Astrocyte (in vitro differentiated cells and primary cell): Measurements from ENCODE around the gene UPB1. TPM values are rescaled to one million over a fixed set of nuclear protein-coding genes. Genes with fewer than 3 reads are reported as not detected.
"Not testable (repeated sequence)": the region's sequence is repeated elsewhere in the genome, so short reads cannot be mapped to it uniquely, and the experiment has no call there.

Source experiments
- DNase-seq: peaks from one replicate; pipeline ENCODE4 v3.0.0-alpha.2; 2010; ENCODE audit warnings: low read depth
- FAIRE-seq: peaks from 2 replicates; lab custom pipeline; 2011; peaks lifted over from hg19 to GRCh38; lab: Jason Lieb, UNC
- H2AFZ ChIP-seq: 2 replicates; pipeline ENCODE4 v1.6.0; 2012; ENCODE audit warnings: low read depth, low read length, inconsistent platforms
- H3K27ac ChIP-seq: 2 replicates; pipeline ENCODE4 v1.5.1; 2011; ENCODE audit warnings: low read depth, low read length, inconsistent platforms
- H3K27me3 ChIP-seq: 2 replicates; pipeline ENCODE4 v1.6.0; 2011; ENCODE audit warnings: low read length, inconsistent platforms; ENCODE audit not compliant: insufficient read depth
- H3K36me3 ChIP-seq: 2 replicates; pipeline ENCODE4 v1.5.1; 2011; ENCODE audit warnings: low read length, inconsistent platforms; ENCODE audit not compliant: insufficient read depth
- H3K4me1 ChIP-seq: 2 replicates; pipeline ENCODE4 v1.5.1; 2011; ENCODE audit warnings: low read length, inconsistent platforms; ENCODE audit not compliant: insufficient read depth
- H3K4me2 ChIP-seq: 2 replicates; pipeline ENCODE4 v1.6.0; 2012; ENCODE audit warnings: low read length, inconsistent platforms
- H3K4me3 ChIP-seq: 2 replicates; pipeline ENCODE4 v1.5.1; 2011; ENCODE audit warnings: low read depth, mild to moderate bottlenecking, low read length, inconsistent platforms; ENCODE audit not compliant: insufficient read depth
- H3K79me2 ChIP-seq: 2 replicates; pipeline ENCODE4 v1.6.0; 2012; ENCODE audit warnings: mild to moderate bottlenecking, low read length, inconsistent platforms; ENCODE audit not compliant: insufficient read depth
- H3K9ac ChIP-seq: 2 replicates; pipeline ENCODE4 v1.6.0; 2012; ENCODE audit warnings: mild to moderate bottlenecking, low read length, inconsistent platforms
- H3K9me3 ChIP-seq: 2 replicates; pipeline ENCODE4 v1.5.1; 2012; ENCODE audit warnings: low read depth, mild to moderate bottlenecking, low read length, inconsistent platforms; ENCODE audit not compliant: insufficient read depth
- H4K20me1 ChIP-seq: 2 replicates; pipeline ENCODE4 v1.6.0; 2012; ENCODE audit warnings: low read length, inconsistent platforms; ENCODE audit not compliant: insufficient read depth
- H3K27ac Mint-ChIP-seq: one replicate; pipeline ENCODE4 v1.8.0; 2021; ENCODE audit warnings: mild to moderate bottlenecking, mixed read lengths; ENCODE audit not compliant: unreplicated experiment
- H3K27me3 Mint-ChIP-seq: one replicate; pipeline ENCODE4 v1.8.0; 2021; ENCODE audit warnings: low read depth, mixed read lengths; ENCODE audit not compliant: unreplicated experiment
- H3K36me3 Mint-ChIP-seq: one replicate; pipeline ENCODE4 v1.8.0; 2021; ENCODE audit warnings: low read depth, mixed read lengths; ENCODE audit not compliant: unreplicated experiment
- H3K4me1 Mint-ChIP-seq: one replicate; pipeline ENCODE4 v1.8.0; 2021; ENCODE audit warnings: low read depth, mixed read lengths; ENCODE audit not compliant: unreplicated experiment
- H3K4me3 Mint-ChIP-seq: one replicate; pipeline ENCODE4 v1.8.0; 2021; ENCODE audit warnings: mild to moderate bottlenecking, moderate library complexity, mixed read lengths; ENCODE audit not compliant: unreplicated experiment
- H3K9me3 Mint-ChIP-seq: one replicate; pipeline ENCODE4 v1.8.0; 2021; ENCODE audit warnings: mild to moderate bottlenecking, mixed read lengths; ENCODE audit not compliant: unreplicated experiment
- EZH2 ChIP-seq: IDR thresholded peaks from 2 replicates; pipeline ENCODE4 v1.6.1; 2012; ENCODE audit warnings: mild to moderate bottlenecking, low read length, inconsistent platforms; ENCODE audit not compliant: insufficient read depth
- total RNA-seq: library from RNA; stranded (reverse); gene quantifications from 2 replicates; pipeline ENCODE4 v1.2.1, GENCODE V29; 2021
- TF ChIP-seq, protein P1 (sequence below): IDR thresholded peaks from 2 replicates; pipeline ENCODE4 v1.5.1; 2011; ENCODE audit warnings: low read depth, mild to moderate bottlenecking, inconsistent platforms, low read length, moderate library complexity; ENCODE audit not compliant: insufficient read depth

The UPB1 gene
- total RNA-seq, 1 donor from 2014 or later = 0.30 TPM

DNA sequence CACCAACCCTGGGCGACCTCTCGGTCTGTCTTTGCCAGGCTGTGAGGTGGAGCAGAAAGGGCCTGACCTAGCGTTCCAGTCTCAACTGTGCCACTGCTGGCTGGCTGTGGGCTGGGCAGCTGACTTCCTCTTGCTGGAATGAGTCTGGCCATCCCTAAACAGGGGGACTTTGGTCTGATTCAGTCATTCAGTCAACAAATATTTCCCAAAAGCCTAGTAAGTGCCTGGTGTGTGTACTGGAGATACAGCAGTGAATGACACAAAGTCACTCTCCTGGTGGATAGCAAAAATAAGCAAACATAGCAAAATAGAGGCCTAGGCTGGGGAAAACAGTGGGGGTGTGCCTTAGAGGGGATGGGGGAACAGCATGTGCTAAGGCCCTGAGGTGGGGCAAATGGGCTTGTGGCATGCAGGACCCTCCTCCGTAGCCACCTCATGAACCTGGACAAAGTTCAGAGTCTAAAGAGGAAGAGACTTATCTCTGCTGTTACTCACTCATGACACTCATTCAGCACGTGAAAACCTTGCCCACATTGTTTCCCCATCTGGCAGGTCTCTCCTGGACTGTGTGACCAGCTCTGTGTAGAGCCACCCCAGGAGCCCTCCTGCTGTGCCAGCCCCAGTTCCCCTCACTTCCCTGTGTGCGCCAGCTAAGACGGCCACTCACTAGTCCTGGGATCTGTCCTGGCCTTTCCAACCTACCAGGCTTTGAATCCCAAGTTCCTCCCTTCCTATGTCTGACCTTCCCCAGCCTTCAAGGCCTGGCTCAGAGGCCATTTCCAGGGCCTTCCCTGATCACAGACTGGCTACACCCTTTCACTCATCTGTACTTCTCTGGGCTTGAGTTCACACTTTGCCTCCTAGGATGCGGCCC lies 55.1 kb downstream of the UPB1 start:
- Histone ChIP-seq H3K4me2 (no peak overlapping the region), H3K27ac (no peak overlapping the region), H3K4me3 (no peak overlapping the region), H3K36me3 (peaks cover 8% of the 10 kb centered on the region), H3K4me1 (peaks cover 11% of the 10 kb centered on the region), H3K27me3 (no peaks in the 10 kb centered on the region), H3K9me3 (no peaks in the 10 kb centered on the region), H3K79me2 (peaks cover 61% of the 10 kb centered on the region), H2AFZ (no peak overlapping the region), H3K9ac (no peak overlapping the region), H4K20me1 (peaks cover 66% of the 10 kb centered on the region)
- H3K36me3 Mint-ChIP-seq = peaks cover 14% of the 10 kb centered on the region
- H3K4me1 Mint-ChIP-seq = peaks cover 18% of the 10 kb centered on the region
- no peaks in the 10 kb centered on the region for H3K9me3 Mint-ChIP-seq
- DNase-seq (no peak), FAIRE-seq (no peak)
- no peaks in the 10 kb centered on the region for H3K27me3 Mint-ChIP-seq
- no peak overlapping the region for H3K4me3 Mint-ChIP-seq
- TF ChIP-seq EZH2 = no peak
- TF ChIP-seq, protein P1, sequence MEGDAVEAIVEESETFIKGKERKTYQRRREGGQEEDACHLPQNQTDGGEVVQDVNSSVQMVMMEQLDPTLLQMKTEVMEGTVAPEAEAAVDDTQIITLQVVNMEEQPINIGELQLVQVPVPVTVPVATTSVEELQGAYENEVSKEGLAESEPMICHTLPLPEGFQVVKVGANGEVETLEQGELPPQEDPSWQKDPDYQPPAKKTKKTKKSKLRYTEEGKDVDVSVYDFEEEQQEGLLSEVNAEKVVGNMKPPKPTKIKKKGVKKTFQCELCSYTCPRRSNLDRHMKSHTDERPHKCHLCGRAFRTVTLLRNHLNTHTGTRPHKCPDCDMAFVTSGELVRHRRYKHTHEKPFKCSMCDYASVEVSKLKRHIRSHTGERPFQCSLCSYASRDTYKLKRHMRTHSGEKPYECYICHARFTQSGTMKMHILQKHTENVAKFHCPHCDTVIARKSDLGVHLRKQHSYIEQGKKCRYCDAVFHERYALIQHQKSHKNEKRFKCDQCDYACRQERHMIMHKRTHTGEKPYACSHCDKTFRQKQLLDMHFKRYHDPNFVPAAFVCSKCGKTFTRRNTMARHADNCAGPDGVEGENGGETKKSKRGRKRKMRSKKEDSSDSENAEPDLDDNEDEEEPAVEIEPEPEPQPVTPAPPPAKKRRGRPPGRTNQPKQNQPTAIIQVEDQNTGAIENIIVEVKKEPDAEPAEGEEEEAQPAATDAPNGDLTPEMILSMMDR = no peak
- peak overlapping the region; percentile 9 for H3K27ac Mint-ChIP-seq

DNA sequence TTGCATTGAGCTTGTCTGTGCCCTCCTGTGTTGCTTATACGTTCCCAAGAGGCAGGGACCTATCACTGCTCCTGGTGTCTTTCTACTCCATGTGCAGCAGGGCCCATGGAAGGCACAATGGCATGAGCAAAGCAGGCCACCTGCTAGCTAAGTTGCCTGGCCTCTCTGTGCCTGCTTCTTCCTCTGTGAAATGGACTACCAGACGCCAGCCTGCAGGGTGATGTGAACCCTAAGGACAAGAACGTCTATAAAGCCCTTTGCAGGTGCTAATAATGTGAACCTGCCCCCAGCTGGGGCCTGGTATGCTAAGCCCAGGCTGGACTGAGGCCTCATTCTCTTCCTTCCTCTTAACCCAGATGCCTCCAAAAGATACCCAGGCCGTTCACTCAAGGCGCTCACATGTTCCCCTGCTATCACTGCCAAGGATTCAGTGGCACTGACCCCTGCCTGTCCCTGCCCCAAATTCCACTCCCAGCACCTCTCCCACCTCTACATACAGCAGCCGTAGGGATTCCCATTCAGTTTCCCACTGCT lies 55.8 kb downstream of the UPB1 start:
- Histone ChIP-seq H3K27me3 (no peaks in the 10 kb centered on the region), H3K4me3 (no peak overlapping the region), H3K79me2 (peaks cover 63% of the 10 kb centered on the region), H3K27ac (no peak overlapping the region), H3K4me2 (no peak overlapping the region), H4K20me1 (peaks cover 64% of the 10 kb centered on the region), H3K9ac (no peak overlapping the region), H2AFZ (no peak overlapping the region), H3K4me1 (peaks cover 10% of the 10 kb centered on the region), H3K36me3 (peaks cover 8% of the 10 kb centered on the region), H3K9me3 (no peaks in the 10 kb centered on the region)
- peaks cover 18% of the 10 kb centered on the region for H3K4me1 Mint-ChIP-seq
- DNase-seq = no peak
- no peaks in the 10 kb centered on the region for H3K9me3 Mint-ChIP-seq
- no peak for FAIRE-seq
- H3K36me3 Mint-ChIP-seq = peaks cover 14% of the 10 kb centered on the region
- H3K27me3 Mint-ChIP-seq = no peaks in the 10 kb centered on the region
- H3K27ac Mint-ChIP-seq = peak overlapping the region; percentile 36
- peak overlapping the region; percentile 60 for H3K4me3 Mint-ChIP-seq
- TF ChIP-seq EZH2 = no peak
- TF ChIP-seq, protein P1 = no peak

DNA sequence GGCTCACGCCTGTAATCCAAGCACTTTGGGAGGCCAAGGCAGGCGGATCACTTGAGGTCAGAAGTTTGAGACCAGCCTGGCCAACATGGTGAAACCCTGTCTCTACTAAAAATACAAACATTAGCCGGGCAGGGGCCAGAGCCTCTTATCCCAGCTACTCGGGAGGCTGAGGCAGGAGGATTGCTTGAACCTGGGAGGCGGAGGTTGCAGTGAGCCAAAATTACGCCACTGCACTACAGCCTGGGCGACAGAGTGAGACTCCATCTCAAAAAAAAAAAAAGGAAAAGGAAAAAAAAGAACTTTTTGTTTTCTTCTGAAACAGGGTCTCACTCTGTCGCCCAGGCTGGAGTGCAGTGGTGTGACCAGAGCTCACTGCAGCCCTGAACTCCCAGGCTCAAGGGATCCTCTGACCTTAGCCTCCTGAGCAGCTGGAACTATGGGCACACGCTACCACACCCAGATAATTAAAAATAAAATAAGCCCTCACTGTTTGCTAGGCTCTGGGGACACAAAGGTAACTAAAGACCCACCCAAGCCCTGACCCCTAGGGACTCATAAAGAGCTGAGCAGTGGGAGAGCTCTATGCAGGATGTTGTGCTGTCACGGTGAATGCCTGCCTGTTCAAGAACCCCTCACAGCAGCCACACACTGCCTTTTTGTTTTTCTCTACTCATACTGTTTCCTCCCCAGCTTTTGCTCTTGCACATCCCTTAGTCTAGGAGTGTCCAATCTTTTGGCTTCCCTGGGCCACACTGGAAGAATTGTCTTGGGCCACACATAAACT lies 57.6 kb downstream of the UPB1 start:
- H3K9me3 Mint-ChIP-seq, FAIRE-seq, H3K36me3 ChIP-seq, H2AFZ ChIP-seq, H3K4me2 ChIP-seq, H3K9me3 ChIP-seq, H3K27me3 ChIP-seq, H3K4me3 ChIP-seq, H3K27ac ChIP-seq, H3K27me3 Mint-ChIP-seq, H3K36me3 Mint-ChIP-seq, H3K27ac Mint-ChIP-seq, DNase-seq: not testable (repeated sequence)
- peaks cover 22% of the 10 kb centered on the region for H3K4me1 ChIP-seq
- H3K79me2 ChIP-seq = peaks cover 81% of the 10 kb centered on the region
- H3K9ac ChIP-seq = peak overlapping the region; percentile 96
- peak overlapping the region; percentile 97 for H3K4me3 Mint-ChIP-seq
- H4K20me1 ChIP-seq = peaks cover 66% of the 10 kb centered on the region
- H3K4me1 Mint-ChIP-seq = peaks cover 24% of the 10 kb centered on the region
